Measurements from ENCODE around the gene STEAP1B. TPM values are rescaled to one million over a fixed set of nuclear protein-coding genes. Genes with fewer than 3 reads are reported as not detected.
"Not testable (repeated sequence)": the region's sequence is repeated elsewhere in the genome, so short reads cannot be mapped to it uniquely, and the experiment has no call there.

The STEAP1B gene
- total RNA-seq, 1 experiment from 2014 or later, result not detected

GRCh38 chr7:22470981-22471380, 29.0 kb downstream of the STEAP1B start:
- DNase-seq (ENCODE audit: low read depth), result no peak
- in situ Hi-C loops (cut with HindIII; ENCODE audit: low pct_unique_long_range_greater_than_20kb, low sequenced_read_pairs), result no loop called here

- DNase-seq (ENCODE audit: low read depth), result no peak
- in situ Hi-C loops (cut with HindIII; ENCODE audit: low pct_unique_long_range_greater_than_20kb, low sequenced_read_pairs), result no loop called here
Measured at GRCh38 chr7:22469371-22470143, 30.4 kb downstream of the STEAP1B start.

GRCh38 chr7:22468609-22469008, 31.4 kb downstream of the STEAP1B start:
- no peak for DNase-seq (ENCODE audit: low read depth)
- in situ Hi-C loops (cut with HindIII; ENCODE audit: low pct_unique_long_range_greater_than_20kb, low sequenced_read_pairs), result no loop called here

GRCh38 chr7:22464299-22464698, 35.7 kb downstream of the STEAP1B start:
- in situ Hi-C loops (cut with HindIII; ENCODE audit: low pct_unique_long_range_greater_than_20kb, low sequenced_read_pairs), result no loop called here
- DNase-seq (ENCODE audit: low read depth), result no peak

GRCh38 chr7:22460363-22460988, 39.5 kb downstream of the STEAP1B start:
- in situ Hi-C loops (cut with HindIII; ENCODE audit: low pct_unique_long_range_greater_than_20kb, low sequenced_read_pairs), result no loop called here
- DNase-seq (ENCODE audit: low read depth), result no peak

- in situ Hi-C loops (cut with HindIII; ENCODE audit: low pct_unique_long_range_greater_than_20kb, low sequenced_read_pairs), result no loop called here
- DNase-seq (ENCODE audit: low read depth), result no peak
Measured at GRCh38 chr7:22457471-22457870, 42.5 kb downstream of the STEAP1B start.

GRCh38 chr7:22454446-22454845, 45.5 kb downstream of the STEAP1B start:
- DNase-seq (ENCODE audit: low read depth), result no peak
- in situ Hi-C loops (cut with HindIII; ENCODE audit: low pct_unique_long_range_greater_than_20kb, low sequenced_read_pairs), result no loop called here

- in situ Hi-C loops (cut with HindIII; ENCODE audit: low pct_unique_long_range_greater_than_20kb, low sequenced_read_pairs), result no loop called here
- DNase-seq (ENCODE audit: low read depth), result no peak
Measured at GRCh38 chr7:22452960-22453558, 46.9 kb downstream of the STEAP1B start.

GRCh38 chr7:22452142-22452959, 47.6 kb downstream of the STEAP1B start:
- in situ Hi-C loops (cut with HindIII; ENCODE audit: low pct_unique_long_range_greater_than_20kb, low sequenced_read_pairs), result no loop called here
- peak; percentile 38 for DNase-seq (ENCODE audit: low read depth)

GRCh38 chr7:22450013-22450412, 50.0 kb downstream of the STEAP1B start:
- in situ Hi-C loops (cut with HindIII; ENCODE audit: low pct_unique_long_range_greater_than_20kb, low sequenced_read_pairs); DNase-seq (ENCODE audit: low read depth): not testable (repeated sequence)

GRCh38 chr7:22447762-22448161, 52.2 kb downstream of the STEAP1B start:
- no peak for DNase-seq (ENCODE audit: low read depth)
- in situ Hi-C loops (cut with HindIII; ENCODE audit: low pct_unique_long_range_greater_than_20kb, low sequenced_read_pairs), result no loop called here

GRCh38 chr7:22447008-22447407, 53.0 kb downstream of the STEAP1B start:
- no peak for DNase-seq (ENCODE audit: low read depth)
- in situ Hi-C loops (cut with HindIII; ENCODE audit: low pct_unique_long_range_greater_than_20kb, low sequenced_read_pairs), result no loop called here

GRCh38 chr7:22445853-22446252, 54.1 kb downstream of the STEAP1B start:
- in situ Hi-C loops (cut with HindIII; ENCODE audit: low pct_unique_long_range_greater_than_20kb, low sequenced_read_pairs), result no loop called here
- DNase-seq (ENCODE audit: low read depth), result no peak

- in situ Hi-C loops (cut with HindIII; ENCODE audit: low pct_unique_long_range_greater_than_20kb, low sequenced_read_pairs), result no loop called here
- no peak for DNase-seq (ENCODE audit: low read depth)
Measured at GRCh38 chr7:22445140-22445743, 54.7 kb downstream of the STEAP1B start.

GRCh38 chr7:22444181-22444971, 55.6 kb downstream of the STEAP1B start:
- in situ Hi-C loops (cut with HindIII; ENCODE audit: low pct_unique_long_range_greater_than_20kb, low sequenced_read_pairs), result no loop called here
- peak; percentile 25 for DNase-seq (ENCODE audit: low read depth)

GRCh38 chr7:22443370-22444180, 56.4 kb downstream of the STEAP1B start:
- DNase-seq (ENCODE audit: low read depth), result peak; percentile 30
- in situ Hi-C loops (cut with HindIII; ENCODE audit: low pct_unique_long_range_greater_than_20kb, low sequenced_read_pairs), result no loop called here

- no peak for DNase-seq (ENCODE audit: low read depth)
- in situ Hi-C loops (cut with HindIII; ENCODE audit: low pct_unique_long_range_greater_than_20kb, low sequenced_read_pairs), result no loop called here
Measured at GRCh38 chr7:22442882-22443369, 57.1 kb downstream of the STEAP1B start.

Measured in Caki2 (cell line).